HG03520 (cell line): ENCODE results near the gene GAPDHS.

Experiments
- ATAC-seq: cut with Tn5 transposase; IDR thresholded peaks from one replicate; pipeline ENCODE4 v1.9.1; 2021; ENCODE audit warnings: mild to moderate bottlenecking, moderate library complexity; ENCODE audit not compliant: unreplicated experiment

GAPDHS gene

GRCh38 chr19:35533201-35533821, at the start of gene GAPDHS:
Gene GAPDHS, plus strand, starts transcription at chr19:35533456. Its CDS starts 72 bp downstream, at chr19:35533528.
- no peak for ATAC-seq

GRCh38 chr19:35484252-35485036, 48.8 kb upstream of the GAPDHS start:
- ATAC-seq, result no peak

DNA sequence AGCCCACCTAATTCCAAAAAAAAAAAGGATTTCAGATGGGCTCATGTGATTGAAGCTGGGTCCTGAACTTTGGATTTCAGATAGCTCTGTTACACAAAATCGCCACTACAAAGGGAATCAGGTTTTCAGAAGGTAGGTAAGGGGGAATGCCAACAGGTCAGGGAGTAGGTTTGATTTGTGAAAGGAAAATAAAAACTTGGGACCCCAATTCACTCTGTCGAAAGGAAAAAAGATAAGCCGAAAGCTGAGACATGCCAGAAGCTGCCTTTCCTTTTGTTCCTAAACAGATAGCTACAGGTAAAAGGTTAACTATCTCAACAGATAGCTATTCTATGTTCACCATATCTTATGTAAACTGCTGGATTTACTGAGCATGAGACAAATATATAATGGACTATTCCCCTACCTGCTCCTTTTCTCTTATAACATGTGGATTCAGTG, 47.0 kb upstream of the GAPDHS start:
- ATAC-seq, result no peak

DNA sequence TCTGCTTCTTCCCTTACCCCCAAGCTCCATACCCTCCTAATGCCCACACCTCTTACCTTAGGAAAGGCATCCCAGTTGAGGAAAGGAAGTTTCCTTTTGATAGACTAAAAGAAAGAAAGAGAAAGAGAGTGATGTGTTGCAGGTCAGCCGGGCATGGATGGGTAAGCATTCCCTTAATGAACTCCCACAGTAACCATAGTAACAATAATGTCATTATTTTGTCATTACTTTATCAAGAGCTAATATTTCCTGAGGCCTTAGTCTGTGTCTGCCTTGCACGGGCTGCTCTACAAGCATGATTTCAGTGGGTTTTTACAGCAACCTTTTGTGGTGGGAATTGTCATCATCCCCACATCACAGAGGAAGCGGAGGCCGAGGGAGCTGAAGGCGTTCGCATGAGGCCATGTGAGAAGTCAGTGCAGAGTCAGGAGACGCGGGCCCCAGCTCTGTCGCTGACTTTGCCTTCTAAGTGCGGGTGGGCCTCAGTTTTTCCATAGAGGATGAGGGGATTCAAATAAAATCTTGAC, 45.5 kb upstream of the GAPDHS start:
- ATAC-seq, result no peak

DNA sequence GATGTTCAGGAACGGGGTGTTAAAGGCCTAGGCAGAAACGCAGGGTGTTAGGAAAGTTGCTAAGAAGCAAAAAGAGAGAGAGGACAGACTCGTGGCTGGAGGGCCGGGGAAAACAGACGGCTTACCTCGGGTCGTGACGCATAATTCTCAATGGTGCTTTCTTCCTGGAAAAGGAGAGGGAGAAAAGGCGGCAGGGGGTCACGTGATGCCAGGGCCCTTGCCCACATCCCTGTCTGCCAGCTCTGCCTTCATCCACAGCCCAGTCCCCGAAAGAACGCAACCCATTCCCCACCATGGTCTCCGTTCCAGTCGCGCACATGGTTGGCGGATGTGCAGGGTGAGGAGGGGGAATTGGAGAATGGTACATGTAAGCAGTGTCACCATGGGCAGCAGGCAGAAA, 44.6 kb upstream of the GAPDHS start:
- no peak for ATAC-seq

DNA sequence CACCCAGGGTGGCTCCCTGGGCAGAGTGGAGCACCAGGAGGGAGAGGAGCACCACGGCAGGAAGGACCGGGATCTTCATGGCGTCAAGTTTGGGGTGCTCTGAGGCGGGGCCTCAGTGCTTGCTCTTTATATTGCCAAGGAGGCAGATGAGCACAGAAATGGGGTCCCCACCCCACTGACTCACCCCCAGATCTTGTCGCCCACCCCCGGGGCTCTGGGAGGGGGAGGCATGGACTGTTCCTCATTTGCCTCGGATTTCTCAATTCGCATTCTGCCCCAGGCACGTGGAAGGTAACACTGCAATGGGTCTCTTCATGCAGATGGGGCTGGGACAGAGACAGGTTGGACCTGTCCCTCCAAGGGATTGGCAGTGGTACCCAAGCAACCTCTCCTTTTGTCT, 42.9 kb upstream of the GAPDHS start, which contains the start of gene KRTDAP:
Gene KRTDAP, minus strand, starts transcription at position 101 of the 400 bp plus-strand sequence. Its CDS starts 22 bp downstream, at position 79.
- ATAC-seq, result no peak

- ATAC-seq, result no peak
Observed at GRCh38 chr19:35491836-35492360, 41.4 kb upstream of the GAPDHS start.

DNA sequence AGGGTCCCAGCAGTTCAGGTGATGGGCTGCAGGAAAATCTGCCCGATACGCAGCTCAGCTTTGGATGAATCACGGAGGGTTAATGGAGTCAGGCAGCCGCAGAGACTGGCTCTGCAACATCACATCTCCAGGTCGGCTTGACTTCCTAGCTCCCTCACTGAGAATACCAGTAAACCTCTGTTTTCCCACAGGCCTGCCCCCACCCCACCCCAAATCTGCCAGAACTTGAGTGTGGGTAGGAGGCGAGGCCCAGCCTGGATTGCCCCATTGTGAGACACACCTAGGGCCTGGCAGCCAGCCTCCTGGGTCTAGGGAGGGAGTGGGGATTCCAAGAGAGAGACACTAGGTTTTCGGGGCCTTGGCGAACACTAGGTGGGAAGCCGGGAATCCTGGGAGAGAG, 39.3 kb upstream of the GAPDHS start:
- no peak for ATAC-seq

DNA sequence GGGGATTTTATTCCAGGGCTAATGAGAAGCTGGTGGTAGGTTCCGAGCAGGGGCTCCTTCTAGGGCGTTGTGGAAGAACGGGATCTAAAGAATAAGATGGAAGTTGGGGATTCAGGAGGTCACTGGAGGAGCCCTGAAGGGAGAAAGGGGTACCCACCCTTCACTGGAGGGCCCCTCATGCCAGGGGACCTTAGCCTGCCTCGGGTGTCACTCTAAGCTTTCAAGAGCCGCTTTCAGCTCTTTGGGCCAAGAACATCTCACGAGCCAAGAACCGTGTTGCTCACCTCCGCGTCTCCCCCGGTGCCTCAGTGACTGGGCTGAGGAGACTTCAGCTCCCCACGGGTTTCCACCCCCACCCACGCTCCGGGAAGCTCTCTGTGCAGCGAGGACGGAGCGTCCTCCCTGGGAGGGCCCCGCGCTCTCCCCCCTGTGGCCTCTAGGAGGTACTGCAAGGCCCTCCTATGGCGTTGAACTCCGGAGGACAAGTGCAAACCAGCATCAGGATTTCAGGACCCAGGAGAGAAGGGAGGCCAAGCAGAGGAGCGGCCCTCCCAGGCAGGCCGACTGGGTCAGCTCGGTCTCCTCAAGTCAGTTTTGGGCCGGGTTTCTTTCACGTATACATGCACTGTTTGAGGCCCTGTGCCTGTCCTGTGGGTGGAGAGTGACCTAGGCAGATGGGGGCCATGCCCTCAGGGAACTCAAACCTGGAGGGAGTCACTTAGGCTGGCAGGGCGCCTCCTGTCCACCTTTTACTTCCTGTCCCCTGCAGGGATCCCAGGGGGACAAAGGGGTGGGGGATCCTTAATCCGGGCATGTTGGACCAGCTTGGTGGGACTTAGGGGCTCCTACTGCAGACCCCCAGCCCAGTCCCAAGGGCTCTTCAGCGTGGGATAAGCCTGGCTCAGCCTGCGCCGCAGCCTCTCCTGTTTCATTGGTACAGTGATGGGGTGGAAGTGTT, 37.9 kb upstream of the GAPDHS start:
- no peak for ATAC-seq

GRCh38 chr19:35497406-35497805, 35.9 kb upstream of the GAPDHS start:
- no peak for ATAC-seq

GRCh38 chr19:35498220-35498619, 35.0 kb upstream of the GAPDHS start:
- ATAC-seq, result no peak

GRCh38 chr19:35498984-35499527, 34.2 kb upstream of the GAPDHS start:
- ATAC-seq, result no peak

DNA sequence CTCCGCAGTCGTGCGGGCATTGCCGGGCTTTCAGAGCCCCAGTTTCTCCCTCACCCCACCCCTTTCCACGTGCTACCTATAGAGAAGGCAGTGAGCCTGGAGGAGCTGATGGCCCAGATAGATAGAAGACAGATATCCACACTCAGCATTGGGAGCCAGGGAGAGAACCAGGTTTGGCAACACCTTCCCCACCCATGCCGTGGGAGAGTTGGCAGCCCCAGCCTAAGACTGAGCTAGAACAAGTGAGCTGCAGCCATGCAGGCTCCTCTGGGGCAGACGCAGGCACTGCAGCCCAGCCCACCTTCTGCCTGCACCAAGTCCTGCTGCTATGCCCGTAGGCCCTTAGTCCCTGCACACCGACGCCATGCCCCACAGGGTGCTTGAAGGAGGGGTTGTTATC, 32.6 kb upstream of the GAPDHS start:
- ATAC-seq, result no peak

- ATAC-seq, result no peak
Observed at GRCh38 chr19:35501684-35502083, 31.6 kb upstream of the GAPDHS start.

GRCh38 chr19:35502751-35503150, 30.5 kb upstream of the GAPDHS start:
- ATAC-seq, result no peak

DNA sequence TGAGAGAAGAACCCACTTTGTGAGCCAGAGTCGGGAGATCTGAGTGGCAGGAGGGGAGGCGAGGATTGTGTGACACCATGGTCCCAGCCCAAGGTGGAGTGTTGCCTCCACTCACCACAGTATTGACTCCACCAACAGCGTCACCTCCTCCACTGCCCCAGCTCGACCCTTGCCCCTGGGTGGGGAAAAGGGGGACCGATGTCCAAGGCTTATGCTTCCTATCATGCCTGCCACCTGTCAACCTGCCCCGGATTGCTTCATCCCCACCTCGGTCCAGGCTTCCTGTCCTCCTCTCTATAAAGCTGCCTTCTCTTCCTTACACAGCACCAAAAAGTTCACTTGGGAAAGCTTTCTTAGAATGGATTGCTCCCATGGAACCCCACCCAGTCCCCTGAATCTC, 27.2 kb upstream of the GAPDHS start:
- no peak for ATAC-seq

DNA sequence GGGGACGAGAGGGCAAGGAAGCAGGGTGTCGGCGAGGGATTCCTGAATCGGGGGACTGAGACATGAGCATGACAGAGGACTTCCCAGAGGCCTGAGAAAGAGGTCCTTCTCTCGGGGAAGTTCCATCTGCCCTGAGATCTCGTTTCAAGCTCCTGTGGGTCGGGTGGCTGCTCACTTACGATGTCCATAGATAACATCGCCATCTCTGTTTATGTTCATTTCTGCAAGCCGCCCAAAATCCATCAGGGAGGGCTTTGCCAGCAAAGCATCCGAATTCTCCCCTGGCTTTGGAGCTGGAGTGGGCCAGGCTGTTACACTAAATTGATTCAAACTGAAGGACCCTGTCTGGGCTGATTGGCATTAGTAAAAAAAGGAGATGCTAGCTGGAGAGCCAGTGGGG, 25.7 kb upstream of the GAPDHS start:
- ATAC-seq, result no peak

DNA sequence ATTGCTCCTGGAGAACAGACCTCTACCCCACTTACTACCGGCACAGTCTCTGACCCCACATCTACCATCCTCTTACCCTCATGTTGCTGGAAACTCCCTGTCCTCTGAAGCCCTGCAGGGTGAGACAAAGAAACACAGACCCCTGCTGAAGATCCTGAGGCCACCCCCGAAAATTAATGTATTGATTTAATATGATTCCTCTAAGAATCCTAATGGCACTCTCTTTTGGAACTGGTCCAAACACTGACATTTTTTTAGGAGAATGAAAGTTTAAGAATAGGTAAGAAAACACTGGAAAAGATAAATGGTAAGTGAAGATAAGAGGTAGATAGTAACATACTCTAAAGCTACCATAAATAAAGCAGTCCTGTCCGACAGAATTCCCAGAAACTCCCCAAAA, 25.1 kb upstream of the GAPDHS start:
- no peak for ATAC-seq

DNA sequence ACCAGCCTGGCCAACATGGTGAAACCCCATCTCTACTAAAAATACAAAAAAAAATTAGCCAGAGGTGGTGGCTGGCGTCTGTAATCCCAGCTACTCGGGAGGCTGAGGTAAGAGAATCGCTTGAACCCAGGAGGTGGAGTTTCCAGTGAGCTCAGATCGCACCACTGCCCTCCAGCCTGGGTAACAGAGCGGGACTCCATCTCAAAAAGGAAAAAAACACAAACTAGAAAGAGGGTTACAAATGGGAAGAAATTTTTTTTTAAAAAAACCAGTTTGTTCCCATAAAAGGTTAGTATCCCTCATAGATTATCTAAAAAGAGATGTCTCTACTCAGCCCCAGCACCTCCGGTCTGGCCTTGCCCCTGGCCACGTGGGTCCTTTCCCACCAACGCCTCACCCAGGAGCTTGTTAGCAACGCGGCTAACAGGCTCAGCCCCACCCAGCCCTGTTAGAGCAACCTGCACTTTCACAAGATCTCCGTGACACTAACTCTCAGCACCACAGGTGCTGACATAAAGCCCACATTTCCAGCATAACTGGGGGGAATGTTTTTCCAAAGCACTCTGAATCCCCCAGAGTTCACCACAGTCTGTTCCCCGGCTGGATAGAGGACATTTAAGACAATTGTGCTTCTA, 24.1 kb upstream of the GAPDHS start:
- ATAC-seq, result no peak
